Adrenal gland (tissue), 12 donors: Measurements from ENCODE around the gene PRKG1. TPM values are rescaled to one million over a fixed set of nuclear protein-coding genes. Genes with fewer than 3 reads are reported as not detected.
A peak's percentile ranks its signal among the peaks of the same experiment; 100 is the strongest.

Experiments
- DNase-seq, 7 donors: peaks; one replicate each; pipeline ENCODE4 v3.0.0-alpha.2; 2019 to 2020
- H3K27ac ChIP-seq, 5 donors: fragments of 200-600 bp; sonication (generic) in 4 of 5; 1 replicate in 3 of 5; 2 replicates in 2 of 5; pipeline versions ENCODE4 v1.5.1 to v1.8.0; 2016 to 2020; ENCODE audit warnings: mild to moderate bottlenecking in 1 of 5
- H3K27me3 ChIP-seq: fragments of 200-600 bp; 2 replicates; pipeline ENCODE4 v1.8.0; 2021
- H3K36me3 ChIP-seq, 2 donors: fragments of 200-600 bp; replicated peaks in 1 of 2; 1 replicate in 1 of 2; 2 replicates in 1 of 2; pipeline versions ENCODE4 v1.5.1 to v1.8.0; 2018 to 2022
- H3K4me1 ChIP-seq, 2 donors: fragments of 200-600 bp; replicated peaks in 1 of 2; 1 replicate in 1 of 2; 2 replicates in 1 of 2; pipeline versions ENCODE4 v1.5.1 to v1.8.0; 2018 to 2021
- H3K4me3 ChIP-seq, 4 donors: fragments of 200-600 bp; sonication (generic) in 3 of 4; one replicate each; pipeline ENCODE4 v1.5.1; 2016 to 2018
- H3K9me3 ChIP-seq, 3 donors: fragments of 200-600 bp; sonication (generic) in 1 of 3; replicated peaks in 1 of 3; 1 replicate in 2 of 3; 2 replicates in 1 of 3; pipeline versions ENCODE4 v1.5.1 to v1.8.0; 2016 to 2021
- CTCF ChIP-seq, 6 experiments: fragments of 450-650 bp in 4 of 6; fragments of 200-600 bp in 2 of 6; sonication (generic) in 1 of 6; IDR thresholded peaks; 1 replicate in 5 of 6; 2 replicates in 1 of 6; pipeline versions ENCODE4 v1.5.1 to v1.8.0; 2016 to 2021; ENCODE audit warnings: antibody characterized with exemption in 6 of 6, mild to moderate bottlenecking in 2 of 6, moderate library complexity in 1 of 6
- POLR2A ChIP-seq, 2 donors: fragments of 450-650 bp; IDR thresholded peaks; one replicate each; pipeline ENCODE4 v1.6.1; 2017; ENCODE audit warnings: antibody characterized with exemption in 2 of 2, mild to moderate bottlenecking in 2 of 2, moderate library complexity in 1 of 2
- WGBS, 4 donors: extraction: QIAGEN DNeasy Blood & Tissue Kit in 2 of 4; methylation state at CpG; one replicate each; pipeline versions ENCODE4 v1.1.5 to v1.1.7; 2013 to 2017; 5-methylcytosine and 5-hydroxymethylcytosine counted together
- intact Hi-C, 2 donors: fragments of 100-400 bp; cut with DNase I; formaldehyde crosslinking; loops; one replicate each; pipeline versions ENCODE4 v1.14.1 to v1.15.0; 2022 to 2023
- polyA plus RNA-seq, 3 donors: library from polyadenylated mRNA; stranded (reverse); fragments of 200-250 nt in 2 of 3; fragments of 350-450 nt in 1 of 3; fragmentation: Illumina TruSeq in 1 of 3; extraction: RNeasy Lipid Tissue Mini Kit (QIAGEN cat#74804) in 1 of 3; gene quantifications; one replicate each; pipeline ENCODE4 v1.2.3, GENCODE V29; 2013 to 2014
- total RNA-seq, 9 donors: library from RNA; depleted of rRNA in 4 of 9; stranded (reverse); fragments of >200 nt in 4 of 9; fragments of 120-200 nt in 1 of 9; fragmentation: NEBNext Ultra II Directional in 1 of 9; extraction: Animal tissue kit (Norgen Biotek cat#: 25700) in 1 of 9; gene quantifications; one replicate each; pipeline versions ENCODE4 v1.1.0 to v1.2.4, GENCODE V29; 2013 to 2023
- donor health status: healthy with polysubstance abuse.
- donor health status: Bipolar disorder and iron deficiency.
- donor health status: DM: yes; HTN: yes; CAD: no.
- donor health status: DM: no; HTN: no; CAD: no.
- donor health status: DM: no; HTN: no; CAD: no.
- donor health status: DM: yes; HTN: yes; CAD: no.

Gene PRKG1
- total and polyA plus RNA-seq, 12 donors, result 6.9 to 104 (median 29.7) TPM

DNA sequence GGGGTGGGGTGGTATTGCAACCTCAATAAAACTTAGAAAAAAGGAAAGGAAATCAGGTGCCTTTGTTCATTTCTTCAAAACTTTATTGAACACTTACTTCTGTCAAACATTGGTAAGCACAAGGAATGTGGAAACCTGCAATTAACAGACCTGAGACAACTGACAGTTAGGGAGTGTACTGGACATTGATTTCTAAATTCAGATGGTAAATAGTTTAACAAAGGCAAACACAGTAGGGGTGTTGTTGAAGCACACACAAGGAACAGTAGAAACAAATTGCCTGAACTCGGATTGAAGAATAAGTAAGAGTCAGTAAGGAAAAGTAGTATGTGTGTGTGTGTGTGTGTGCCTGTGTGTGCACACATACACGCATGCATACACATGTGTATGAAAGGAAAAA, 516.5 kb downstream of the PRKG1 start:
- TF ChIP-seq POLR2A (IDR thresholded peaks at IDR 0.05) (no peak), CTCF (IDR thresholded peaks at IDR 0.05) (no peak)
- no peaks in the 10 kb centered on the region for H3K4me1 ChIP-seq
- no peaks in the 10 kb centered on the region for H3K9me3 ChIP-seq
- no peak overlapping the region for H3K27ac ChIP-seq
- no peak for DNase-seq
- H3K36me3 ChIP-seq, result no peaks in the 10 kb centered on the region
- no peak overlapping the region for H3K4me3 ChIP-seq
- 87 to 95% (median 93%) methylated on average over 2 of the region's 2 CpGs for WGBS, 4 donors
- no peaks in the 10 kb centered on the region for H3K27me3 ChIP-seq
- intact Hi-C loops, result no loop called here

GRCh38 chr10:51596695-51597094, 522.4 kb downstream of the PRKG1 start:
- intact Hi-C loops, result no loop called here
- Histone ChIP-seq H3K27me3 (no peaks in the 10 kb centered on the region), H3K4me1 (peaks cover 0 to 8% of the 10 kb centered on the region in 2 donors), H3K27ac (no peak overlapping the region), H3K4me3 (no peak overlapping the region), H3K9me3 (no peaks in the 10 kb centered on the region), H3K36me3 (no peaks in the 10 kb centered on the region)
- TF ChIP-seq POLR2A (IDR thresholded peaks at IDR 0.05) (no peak), CTCF (IDR thresholded peaks at IDR 0.05) (no peak)
- 89 to 96% (median 92%) methylated on average over 3 of the region's 3 CpGs for WGBS, 4 donors
- no peak for DNase-seq

DNA sequence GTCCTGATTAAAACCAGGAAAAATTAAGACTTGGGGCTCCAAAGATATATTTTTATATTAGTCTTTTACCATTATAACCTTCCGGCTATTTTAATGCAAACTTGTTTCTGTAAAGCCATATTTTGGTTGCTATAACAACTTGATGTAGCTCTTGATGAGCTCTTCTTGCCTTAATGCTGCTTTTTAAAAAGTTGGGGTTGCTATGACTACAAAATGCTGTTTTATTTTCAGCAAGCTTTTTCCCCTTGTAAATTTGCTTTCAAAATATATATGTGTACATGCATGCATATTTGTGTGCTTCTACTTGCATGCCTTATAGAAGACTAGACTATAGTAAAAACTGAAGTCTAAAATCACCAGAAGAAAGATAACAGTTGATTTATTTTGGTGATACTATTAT, 525.4 kb downstream of the PRKG1 start:
- intact Hi-C loops, result no loop called here
- DNase-seq, result no peak
- TF ChIP-seq CTCF (IDR thresholded peaks at IDR 0.05) (no peak), POLR2A (IDR thresholded peaks at IDR 0.05) (no peak)
- WGBS, 4 donors, result 85 to 95% (median 90%) methylated on average over 1 of the region's 1 CpG
- H3K4me1 ChIP-seq, result peaks cover 0 to 14% of the 10 kb centered on the region in 2 donors
- H3K9me3 ChIP-seq, result no peaks in the 10 kb centered on the region
- H3K27ac ChIP-seq, result no peak overlapping the region
- no peak overlapping the region for H3K4me3 ChIP-seq
- H3K27me3 ChIP-seq, result no peaks in the 10 kb centered on the region
- H3K36me3 ChIP-seq, result no peaks in the 10 kb centered on the region

DNA sequence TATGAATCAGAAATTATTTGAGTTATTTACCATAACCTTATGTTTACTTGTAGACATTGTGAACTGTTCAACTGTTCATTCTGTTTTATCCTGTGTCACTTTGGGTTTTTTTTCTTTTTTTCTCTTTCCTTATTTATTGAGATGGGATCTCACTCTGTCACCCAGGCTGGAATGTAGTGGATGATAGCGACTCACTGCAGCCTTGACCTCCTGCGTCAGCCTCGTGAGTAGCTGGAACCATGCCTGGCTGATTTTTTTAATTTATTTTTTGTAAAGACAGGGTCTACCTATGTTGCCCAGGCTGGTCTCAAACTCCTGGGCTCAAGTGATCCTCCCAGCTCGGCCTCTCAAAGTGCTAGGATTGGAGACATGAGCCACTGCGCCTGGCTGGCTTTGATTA, 528.0 kb downstream of the PRKG1 start:
- Histone ChIP-seq H3K9me3 (no peaks in the 10 kb centered on the region), H3K27ac (no peak overlapping the region), H3K4me3 (no peak overlapping the region), H3K36me3 (no peaks in the 10 kb centered on the region), H3K27me3 (no peaks in the 10 kb centered on the region), H3K4me1 (peaks cover 0 to 14% of the 10 kb centered on the region in 2 donors)
- intact Hi-C loops, result no loop called here
- peak in 5 of 7 donors; percentile 20 to 62 (median 37) for DNase-seq
- TF ChIP-seq POLR2A (IDR thresholded peaks at IDR 0.05) (no peak), CTCF (IDR thresholded peaks at IDR 0.05) (no peak)
- 61 to 65% (median 62%) methylated on average over 5 of the region's 5 CpGs for WGBS, 4 donors
